Measurements from ENCODE around the gene MSTO1. TPM values are rescaled to one million over a fixed set of nuclear protein-coding genes. Genes with fewer than 3 reads are reported as not detected.
"Not testable (repeated sequence)": the region's sequence is repeated elsewhere in the genome, so short reads cannot be mapped to it uniquely, and the experiment has no call there.

MSTO1 gene
- total RNA-seq, 4 donors from 2014 or later, result 11.7 to 31.6 (median 24.1) TPM

DNA sequence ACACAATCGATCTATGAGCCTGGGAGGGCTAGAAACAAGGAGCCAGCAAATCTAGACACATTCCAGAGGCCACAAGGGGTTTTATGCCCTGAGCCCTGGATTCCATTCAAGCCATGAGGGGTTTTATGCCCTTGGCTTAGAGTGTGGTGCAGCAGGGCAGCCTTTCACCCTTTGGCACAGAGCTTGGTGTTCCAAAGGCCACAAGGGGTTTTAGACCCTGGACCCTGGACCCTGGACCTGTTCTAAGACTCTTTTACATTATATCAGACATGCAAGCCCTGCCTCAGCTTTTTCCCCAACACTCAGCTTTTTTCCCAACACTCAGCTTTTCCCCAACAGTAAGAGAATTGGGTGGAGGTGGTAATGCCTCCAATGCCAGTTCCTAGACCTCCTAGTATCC is 13.3 kb downstream of the MSTO1 start:
- no peak overlapping the region for H3K4me3 ChIP-seq
- 56% methylated on average over 1 of the region's 1 CpG for WGBS
- no peaks in the 10 kb centered on the region for H3K9me3 ChIP-seq
- no peak for DNase-seq (ENCODE audit: low spot score in 2 of 2)
- H3K27me3 ChIP-seq, result no peaks in the 10 kb centered on the region
- no peak for TF ChIP-seq EP300 (IDR thresholded peaks at IDR 0.05)
- TF ChIP-seq POLR2AphosphoS5 (IDR thresholded peaks at IDR 0.05), result no peak
- TF ChIP-seq, protein P1, sequence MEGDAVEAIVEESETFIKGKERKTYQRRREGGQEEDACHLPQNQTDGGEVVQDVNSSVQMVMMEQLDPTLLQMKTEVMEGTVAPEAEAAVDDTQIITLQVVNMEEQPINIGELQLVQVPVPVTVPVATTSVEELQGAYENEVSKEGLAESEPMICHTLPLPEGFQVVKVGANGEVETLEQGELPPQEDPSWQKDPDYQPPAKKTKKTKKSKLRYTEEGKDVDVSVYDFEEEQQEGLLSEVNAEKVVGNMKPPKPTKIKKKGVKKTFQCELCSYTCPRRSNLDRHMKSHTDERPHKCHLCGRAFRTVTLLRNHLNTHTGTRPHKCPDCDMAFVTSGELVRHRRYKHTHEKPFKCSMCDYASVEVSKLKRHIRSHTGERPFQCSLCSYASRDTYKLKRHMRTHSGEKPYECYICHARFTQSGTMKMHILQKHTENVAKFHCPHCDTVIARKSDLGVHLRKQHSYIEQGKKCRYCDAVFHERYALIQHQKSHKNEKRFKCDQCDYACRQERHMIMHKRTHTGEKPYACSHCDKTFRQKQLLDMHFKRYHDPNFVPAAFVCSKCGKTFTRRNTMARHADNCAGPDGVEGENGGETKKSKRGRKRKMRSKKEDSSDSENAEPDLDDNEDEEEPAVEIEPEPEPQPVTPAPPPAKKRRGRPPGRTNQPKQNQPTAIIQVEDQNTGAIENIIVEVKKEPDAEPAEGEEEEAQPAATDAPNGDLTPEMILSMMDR (IDR thresholded peaks at IDR 0.05), result no peak
- no peak for TF ChIP-seq POLR2A (IDR thresholded peaks at IDR 0.05)
- no peak overlapping the region for H3K27ac ChIP-seq
- H3K4me1 ChIP-seq, result no peaks in the 10 kb centered on the region
- H3K36me3 ChIP-seq, result no peaks in the 10 kb centered on the region

DNA sequence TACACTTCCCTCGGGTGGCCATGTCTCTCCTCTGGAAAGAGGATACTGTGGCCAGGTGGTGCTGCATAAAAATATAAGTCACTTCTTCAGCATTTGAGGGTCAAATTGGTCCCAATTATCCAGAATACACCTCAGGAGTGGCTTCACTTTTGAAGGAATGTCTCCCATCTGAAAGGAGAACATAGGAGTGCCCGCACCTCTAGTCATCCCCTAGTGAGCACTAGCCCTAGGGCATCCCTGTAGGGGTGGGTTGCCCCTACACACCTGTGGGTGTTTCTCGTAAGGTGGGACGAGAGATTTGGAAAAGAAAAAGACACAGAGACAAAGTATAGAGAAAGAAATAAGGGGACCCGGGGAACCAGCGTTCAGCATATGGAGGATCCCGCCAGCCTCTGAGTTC is 16.4 kb downstream of the MSTO1 start:
- DNase-seq (ENCODE audit: low spot score in 2 of 2); H3K27me3 ChIP-seq; H3K27ac ChIP-seq; H3K36me3 ChIP-seq; H3K9me3 ChIP-seq; H3K4me3 ChIP-seq; H3K4me1 ChIP-seq: not testable (repeated sequence)
- WGBS, result 96% methylated on average over 4 of the region's 7 CpGs

DNA sequence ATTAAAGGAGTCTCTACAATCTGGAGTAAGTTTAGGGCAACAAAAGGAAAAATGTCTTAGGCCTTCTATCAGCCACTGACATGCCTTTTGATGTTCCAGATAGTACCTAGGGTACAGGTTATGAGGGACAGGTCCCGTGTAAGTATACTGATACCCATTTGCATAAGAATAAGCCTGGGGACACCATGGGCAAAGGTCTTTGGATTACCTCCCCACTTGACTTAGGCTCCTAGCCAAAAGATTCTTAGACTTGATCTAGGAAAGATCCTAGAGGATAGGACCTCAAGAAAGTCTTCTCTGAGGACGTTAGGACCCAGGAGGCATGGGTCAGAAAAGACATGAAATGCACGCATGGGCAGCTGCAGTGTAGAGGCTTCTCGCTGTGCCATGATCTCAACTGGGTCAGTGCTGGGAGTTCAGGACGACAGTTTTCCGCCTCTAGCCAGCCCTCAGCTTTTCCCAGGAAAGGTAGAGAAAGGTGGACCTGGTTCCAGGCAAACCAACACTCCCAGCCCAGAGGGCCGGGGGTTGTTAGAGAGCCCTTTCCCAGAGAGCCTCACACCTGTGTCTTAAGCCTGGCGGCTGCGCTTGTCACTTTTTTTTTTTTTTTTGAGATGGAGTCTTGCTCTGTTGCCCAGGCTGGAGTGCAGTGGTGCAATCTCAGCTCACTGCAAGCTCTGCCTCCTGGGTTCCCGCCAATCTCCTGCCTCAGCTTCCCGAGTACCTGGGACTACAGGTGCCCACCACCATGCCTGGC is 26.6 kb downstream of the MSTO1 start:
- H3K4me3 ChIP-seq, result no peak overlapping the region
- no peak for DNase-seq (ENCODE audit: low spot score in 2 of 2)
- H3K27me3 ChIP-seq, result no peaks in the 10 kb centered on the region
- TF ChIP-seq EP300 (IDR thresholded peaks at IDR 0.05) (no peak), POLR2A (IDR thresholded peaks at IDR 0.05) (no peak), POLR2AphosphoS5 (IDR thresholded peaks at IDR 0.05) (no peak)
- TF ChIP-seq, protein P1 (IDR thresholded peaks at IDR 0.05), result no peak
- no peaks in the 10 kb centered on the region for H3K36me3 ChIP-seq
- WGBS, result 92% methylated on average over 11 of the region's 11 CpGs
- no peaks in the 10 kb centered on the region for H3K9me3 ChIP-seq
- no peaks in the 10 kb centered on the region for H3K4me1 ChIP-seq
- no peak overlapping the region for H3K27ac ChIP-seq

DNA sequence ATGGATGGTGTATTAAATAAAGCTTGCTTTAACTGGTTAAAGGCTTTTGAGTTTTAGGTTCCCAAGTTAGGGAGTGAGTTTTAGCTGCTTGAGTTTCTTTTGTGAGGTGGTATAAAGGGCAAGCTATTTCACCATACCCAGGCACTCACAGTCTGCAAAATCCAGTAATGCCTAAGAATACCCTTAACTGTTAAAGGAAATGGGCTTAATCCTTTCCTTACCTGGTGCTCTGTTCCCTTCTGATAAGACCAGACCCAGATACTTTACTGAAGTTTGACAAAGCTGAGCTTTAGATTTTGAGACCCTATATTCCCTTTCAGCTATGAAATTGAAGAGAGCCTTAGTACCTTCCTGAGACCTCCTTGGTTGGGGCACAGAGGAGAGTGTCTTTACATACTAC is 30.3 kb downstream of the MSTO1 start:
- H3K27ac ChIP-seq, result no peak overlapping the region
- peaks cover 3% of the 10 kb centered on the region for H3K4me1 ChIP-seq
- peaks cover 5% of the 10 kb centered on the region for H3K9me3 ChIP-seq
- no peak for DNase-seq (ENCODE audit: low spot score in 2 of 2)
- H3K27me3 ChIP-seq, result no peaks in the 10 kb centered on the region
- no peaks in the 10 kb centered on the region for H3K36me3 ChIP-seq
- TF ChIP-seq POLR2A (IDR thresholded peaks at IDR 0.05), result no peak
- no peak for TF ChIP-seq EP300 (IDR thresholded peaks at IDR 0.05)
- TF ChIP-seq POLR2AphosphoS5 (IDR thresholded peaks at IDR 0.05), result no peak
- TF ChIP-seq, protein P1 (IDR thresholded peaks at IDR 0.05), result no peak
- H3K4me3 ChIP-seq, result no peak overlapping the region

DNA sequence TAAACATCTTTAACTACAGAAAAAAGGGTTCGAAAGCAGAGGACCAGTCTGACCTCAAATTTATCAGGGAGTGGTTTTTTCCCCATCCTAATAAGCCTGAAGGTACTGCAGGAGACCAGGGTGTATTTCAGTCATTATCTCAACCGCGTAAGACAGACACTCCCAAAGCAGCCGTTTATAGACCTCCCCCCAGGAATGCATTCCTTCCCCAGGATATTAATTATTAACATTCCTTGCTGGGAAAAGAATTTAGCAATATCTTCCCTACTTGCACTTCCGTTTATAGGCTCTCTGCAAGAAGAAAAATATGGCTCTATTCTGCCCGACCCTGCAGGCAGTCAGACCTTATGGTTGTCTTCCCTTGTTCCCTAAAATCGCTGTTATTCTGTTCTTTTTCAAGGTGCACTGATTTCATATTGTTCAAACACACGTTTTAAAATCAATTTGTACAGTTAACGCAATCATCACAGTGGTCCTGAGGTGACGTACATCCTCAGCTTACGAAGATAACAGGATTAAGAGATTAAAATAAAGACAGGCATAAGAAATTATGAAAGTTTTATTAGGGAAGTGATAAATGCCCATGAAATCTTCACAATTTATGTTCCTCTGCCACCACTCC is 32.7 kb downstream of the MSTO1 start:
- H3K4me3 ChIP-seq; DNase-seq (ENCODE audit: low spot score in 2 of 2); H3K9me3 ChIP-seq; H3K27me3 ChIP-seq; H3K36me3 ChIP-seq; H3K27ac ChIP-seq: not testable (repeated sequence)
- H3K4me1 ChIP-seq, result peaks cover 14% of the 10 kb centered on the region
- WGBS, result 86% methylated on average over 11 of the region's 11 CpGs

DNA sequence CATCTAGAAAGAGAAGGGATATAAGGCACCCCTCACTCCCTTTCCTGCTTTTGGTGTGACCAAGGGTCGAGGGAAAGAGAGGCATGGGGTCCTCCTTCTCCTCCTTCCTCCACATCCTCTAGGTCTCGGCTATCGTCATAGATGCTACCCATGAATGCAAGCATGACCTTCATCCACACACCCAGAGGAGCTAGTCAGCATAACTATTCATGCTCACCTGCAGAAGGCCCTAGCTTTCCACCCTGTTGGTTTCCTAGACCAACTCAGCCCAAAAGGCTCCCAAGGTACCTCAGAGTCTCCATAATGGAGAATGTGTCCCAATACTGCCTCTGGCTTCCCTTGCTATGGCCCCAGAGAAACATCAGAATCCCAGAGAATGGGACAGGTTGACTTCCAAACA is 33.2 kb downstream of the MSTO1 start:
- no peak for DNase-seq (ENCODE audit: low spot score in 2 of 2)
- H3K36me3 ChIP-seq, result no peaks in the 10 kb centered on the region
- H3K4me1 ChIP-seq, result peaks cover 16% of the 10 kb centered on the region
- H3K9me3 ChIP-seq, result peaks cover 5% of the 10 kb centered on the region
- 87% methylated on average over 3 of the region's 3 CpGs for WGBS
- no peak overlapping the region for H3K27ac ChIP-seq
- no peaks in the 10 kb centered on the region for H3K27me3 ChIP-seq
- TF ChIP-seq EP300 (IDR thresholded peaks at IDR 0.05) (no peak), POLR2A (IDR thresholded peaks at IDR 0.05) (no peak), POLR2AphosphoS5 (IDR thresholded peaks at IDR 0.05) (no peak)
- TF ChIP-seq, protein P1 (IDR thresholded peaks at IDR 0.05), result no peak
- H3K4me3 ChIP-seq, result no peak overlapping the region

Data from suprapubic skin (tissue), 4 donors.